Measurements from ENCODE around the gene TNFSF4. TPM values are rescaled to one million over a fixed set of nuclear protein-coding genes. Genes with fewer than 3 reads are reported as not detected.

The TNFSF4 gene
- total and polyA plus RNA-seq, 2 of the 13 experiments (the other 11 are each of a cell fraction or from before 2014, with no cell fraction given), result 2.4 to 7.9 TPM

DNA sequence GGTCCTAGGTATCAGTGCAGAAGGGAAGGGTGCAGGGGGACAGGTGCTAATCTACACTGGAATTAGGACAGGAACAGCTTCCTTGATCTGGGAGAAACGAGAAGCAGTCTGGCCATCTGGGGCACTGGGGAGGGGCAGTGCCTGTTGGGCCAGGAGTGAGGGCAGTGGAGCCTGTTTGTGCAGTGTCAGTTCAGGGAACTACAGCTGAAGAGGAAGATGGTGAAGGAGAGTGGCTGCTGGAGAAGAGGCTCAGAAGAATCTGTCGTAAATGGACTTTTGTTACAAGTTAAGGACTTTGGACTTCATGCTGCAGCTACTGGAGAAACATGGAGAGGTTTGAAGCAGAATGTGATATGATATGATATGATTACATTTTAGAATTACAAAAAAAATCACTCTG, 3.2 kb upstream of the TNFSF4 start (continued):
- TF ChIP-seq ZNF280D (CRISPR knock-in tag; IDR thresholded peaks at IDR 0.05), result 0 out of 2 replicates have a peak, but pooled peaks have one; percentile 35
- peak; percentile 17; the same call in 1 of the 2 replicates for TF ChIP-seq CBFB (CRISPR knock-in tag; IDR thresholded peaks at IDR 0.05)
- TF ChIP-seq POGK (CRISPR knock-in tag; conservative IDR thresholded peaks at IDR 0.05), result no peak

DNA sequence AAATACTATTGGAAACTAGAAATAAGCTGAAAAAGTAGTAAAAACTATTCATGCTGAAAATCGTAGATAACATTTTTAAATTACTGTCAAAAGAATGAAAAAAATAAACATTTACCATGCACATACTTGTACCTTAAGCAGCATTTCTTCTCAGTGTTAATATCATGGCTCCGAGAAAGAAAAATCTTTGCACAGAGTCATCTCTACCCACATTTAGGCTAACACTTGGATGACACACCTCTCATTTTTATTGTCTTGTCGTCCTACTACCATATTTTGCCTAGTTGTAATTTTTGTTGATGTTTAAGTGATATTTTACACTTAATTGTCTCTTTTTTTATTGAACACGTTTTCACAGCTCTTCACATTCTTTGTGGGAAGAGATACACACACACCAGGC, 1.7 kb upstream of the TNFSF4 start:
- POLR2A ChIA-PET, result no interaction called here
- TF ChIP-seq ZNF674 (CRISPR knock-in tag; IDR thresholded peaks at IDR 0.05; ENCODE audit: low read depth) (no peak), DNMT1 (CRISPR knock-in tag; IDR thresholded peaks at IDR 0.05) (no peak), DNMT3B (CRISPR knock-in tag; conservative IDR thresholded peaks at IDR 0.05) (no peak), NONO (IDR thresholded peaks at IDR 0.05) (no peak), NONO (CRISPR knock-in tag; conservative IDR thresholded peaks at IDR 0.05) (no peak), CEBPB (IDR thresholded peaks at IDR 0.05; ENCODE audit: borderline replicate concordance, low read depth, low read length) (no peak), ZNF530 (CRISPR knock-in tag; IDR thresholded peaks at IDR 0.05; ENCODE audit: low read depth) (no peak), KLF13 (CRISPR knock-in tag; IDR thresholded peaks at IDR 0.05) (no peak), ZNF441 (CRISPR knock-in tag; IDR thresholded peaks at IDR 0.05; ENCODE audit: borderline replicate concordance) (no peak), ZNF670 (CRISPR knock-in tag; IDR thresholded peaks at IDR 0.05; ENCODE audit: borderline replicate concordance) (no peak), EED (CRISPR knock-in tag; IDR thresholded peaks at IDR 0.05) (no peak), ZSCAN29 (CRISPR knock-in tag; conservative IDR thresholded peaks at IDR 0.05) (no peak), ZNF776 (CRISPR knock-in tag; IDR thresholded peaks at IDR 0.05) (no peak), PHF21A (CRISPR knock-in tag; IDR thresholded peaks at IDR 0.05) (no peak)
- H3K4me2 ChIP-seq (ENCODE audit: low read depth, low read length), result no peak overlapping the region
- no TSS peak for BruUV-seq (replicated peaks)
- in situ Hi-C loops (cut with HindIII; ENCODE audit: extremely low pct_ligation_motif_present, low pct_unique_long_range_greater_than_20kb), result no loop called here
- no peak for ATAC-seq
- no peak overlapping the region for H3K27ac ChIP-seq (ENCODE audit: extremely low read length, insufficient read depth, low read length)
- no peak overlapping the region for H3K9ac ChIP-seq (ENCODE audit: insufficient read depth, low read depth, low read length)
- peaks cover 95% of the 10 kb centered on the region for H3K4me1 ChIP-seq (ENCODE audit: insufficient read depth, low read length)
- H3K27me3 ChIP-seq (ENCODE audit: control insufficient read depth in 1 of 2, insufficient read depth in 2 of 2, low read length in 2 of 2), result no peaks in the 10 kb centered on the region
- DNase-seq (ENCODE audit: low spot score), result no peak
- H3K9me3 ChIP-seq (ENCODE audit: low read length), result no peaks in the 10 kb centered on the region
- FAIRE-seq, result no peak
- no peaks in the 10 kb centered on the region for H4K20me1 ChIP-seq (ENCODE audit: insufficient read depth, low read length)
- no peak overlapping the region for H3K4me3 ChIP-seq (replicated peaks in 1 of 3; ENCODE audit: insufficient read depth in 1 of 3, low read depth in 2 of 3, low read length in 3 of 3)
- peaks cover 10% of the 10 kb centered on the region for H3K79me2 ChIP-seq (ENCODE audit: insufficient read depth, low read length)
- H2AFZ ChIP-seq (ENCODE audit: low read length), result no peak overlapping the region
- 87% methylated on average over 4 of the region's 4 CpGs for WGBS (ENCODE audit: low lambda C conversion rate)
- H3K36me3 ChIP-seq (replicated peaks in 1 of 2; ENCODE audit: control insufficient read depth in 1 of 2, insufficient read depth in 2 of 2, low read length in 2 of 2), result no peaks in the 10 kb centered on the region
- intact Hi-C loops (cut with micrococcal nuclease; ENCODE audit: unreplicated experiment), result no loop called here
- CTCF ChIA-PET (ENCODE audit: low intra/inter-chr PET ratio, low total read pairs), result no interaction called here

All from HepG2 (cell line).